Activated T-cell treated with anti-CD3 and anti-CD28 coated beads, Interleukin-2, amount 50 U/mL, for 24 hours (primary cell): ENCODE results near the gene SYNJ1.
"Not testable (repeated sequence)": the region's sequence is repeated elsewhere in the genome, so short reads cannot be mapped to it uniquely, and the experiment has no call there.

Experiments
- DNase-seq: peaks from one replicate; pipeline ENCODE4 v3.0.0-alpha.2; 2020
- H3K27ac Mint-ChIP-seq: 2 replicates; pipeline ENCODE4 v1.8.0; 2020; ENCODE audit warnings: mild to moderate bottlenecking, mixed read lengths
- H3K27me3 Mint-ChIP-seq: 2 replicates; pipeline ENCODE4 v1.8.0; 2020; ENCODE audit warnings: mixed read lengths
- H3K36me3 Mint-ChIP-seq: 2 replicates; pipeline ENCODE4 v1.8.0; 2020; ENCODE audit warnings: low read depth, mixed read lengths
- H3K4me1 Mint-ChIP-seq: 2 replicates; pipeline ENCODE4 v1.8.0; 2020; ENCODE audit warnings: low read depth, mixed read lengths
- H3K4me3 Mint-ChIP-seq: 2 replicates; pipeline ENCODE4 v1.8.0; 2020; ENCODE audit warnings: mild to moderate bottlenecking, moderate library complexity, mixed read lengths
- H3K9me3 Mint-ChIP-seq: 2 replicates; pipeline ENCODE4 v1.8.0; 2020; ENCODE audit warnings: mixed read lengths

The SYNJ1 gene, protein sequence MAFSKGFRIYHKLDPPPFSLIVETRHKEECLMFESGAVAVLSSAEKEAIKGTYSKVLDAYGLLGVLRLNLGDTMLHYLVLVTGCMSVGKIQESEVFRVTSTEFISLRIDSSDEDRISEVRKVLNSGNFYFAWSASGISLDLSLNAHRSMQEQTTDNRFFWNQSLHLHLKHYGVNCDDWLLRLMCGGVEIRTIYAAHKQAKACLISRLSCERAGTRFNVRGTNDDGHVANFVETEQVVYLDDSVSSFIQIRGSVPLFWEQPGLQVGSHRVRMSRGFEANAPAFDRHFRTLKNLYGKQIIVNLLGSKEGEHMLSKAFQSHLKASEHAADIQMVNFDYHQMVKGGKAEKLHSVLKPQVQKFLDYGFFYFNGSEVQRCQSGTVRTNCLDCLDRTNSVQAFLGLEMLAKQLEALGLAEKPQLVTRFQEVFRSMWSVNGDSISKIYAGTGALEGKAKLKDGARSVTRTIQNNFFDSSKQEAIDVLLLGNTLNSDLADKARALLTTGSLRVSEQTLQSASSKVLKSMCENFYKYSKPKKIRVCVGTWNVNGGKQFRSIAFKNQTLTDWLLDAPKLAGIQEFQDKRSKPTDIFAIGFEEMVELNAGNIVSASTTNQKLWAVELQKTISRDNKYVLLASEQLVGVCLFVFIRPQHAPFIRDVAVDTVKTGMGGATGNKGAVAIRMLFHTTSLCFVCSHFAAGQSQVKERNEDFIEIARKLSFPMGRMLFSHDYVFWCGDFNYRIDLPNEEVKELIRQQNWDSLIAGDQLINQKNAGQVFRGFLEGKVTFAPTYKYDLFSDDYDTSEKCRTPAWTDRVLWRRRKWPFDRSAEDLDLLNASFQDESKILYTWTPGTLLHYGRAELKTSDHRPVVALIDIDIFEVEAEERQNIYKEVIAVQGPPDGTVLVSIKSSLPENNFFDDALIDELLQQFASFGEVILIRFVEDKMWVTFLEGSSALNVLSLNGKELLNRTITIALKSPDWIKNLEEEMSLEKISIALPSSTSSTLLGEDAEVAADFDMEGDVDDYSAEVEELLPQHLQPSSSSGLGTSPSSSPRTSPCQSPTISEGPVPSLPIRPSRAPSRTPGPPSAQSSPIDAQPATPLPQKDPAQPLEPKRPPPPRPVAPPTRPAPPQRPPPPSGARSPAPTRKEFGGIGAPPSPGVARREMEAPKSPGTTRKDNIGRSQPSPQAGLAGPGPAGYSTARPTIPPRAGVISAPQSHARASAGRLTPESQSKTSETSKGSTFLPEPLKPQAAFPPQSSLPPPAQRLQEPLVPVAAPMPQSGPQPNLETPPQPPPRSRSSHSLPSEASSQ (N-terminal part only)

DNA sequence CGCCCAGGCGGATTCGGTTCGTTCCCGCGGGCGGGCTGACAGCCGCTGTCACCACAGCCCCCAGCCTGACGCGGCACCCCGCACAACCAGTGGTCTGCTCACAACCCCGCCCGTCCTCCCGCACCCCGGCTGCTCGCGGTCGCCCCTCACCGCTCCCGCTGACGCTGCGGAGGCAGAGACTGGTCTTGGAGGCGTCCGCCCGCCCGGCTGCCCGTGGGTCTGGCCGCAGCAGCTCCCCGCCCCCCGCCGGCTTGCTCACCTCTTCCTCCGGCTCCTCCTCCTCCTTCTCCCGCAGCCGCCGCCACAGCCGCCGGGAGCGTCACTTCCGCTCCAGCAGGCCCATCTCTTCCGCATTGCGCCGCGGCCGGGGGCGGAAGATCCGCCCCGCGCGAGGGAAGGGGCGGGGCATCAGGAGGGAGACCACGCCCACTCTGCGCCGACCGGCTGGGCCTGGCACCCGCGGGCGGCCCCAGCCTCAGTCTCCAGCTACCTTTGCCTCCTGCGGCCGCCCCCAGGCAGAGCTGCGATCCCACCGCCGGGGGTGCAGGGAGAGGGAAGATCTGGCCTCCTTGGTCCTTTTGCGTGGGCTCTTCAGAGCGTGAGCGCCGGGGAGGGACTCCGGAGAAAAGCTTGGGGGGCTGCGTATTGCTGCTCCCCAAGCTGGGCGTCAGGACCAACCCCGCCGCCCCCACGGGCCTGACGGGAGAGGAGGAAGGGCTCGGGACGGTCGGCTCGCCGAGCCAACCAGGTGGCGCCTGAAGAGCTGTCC, at the start of gene SYNJ1:
Gene SYNJ1 (minus strand): TSS at position 327 of the 769 bp plus-strand sequence. CDS start 1,118 bp downstream, outside the sequence.
- DNase-seq, result peak; percentile 96
- H3K27ac Mint-ChIP-seq, result peak within 1 kb of the TSS; percentile 95
- H3K36me3 Mint-ChIP-seq, result peaks cover 47% of the 10 kb centered on the region
- peaks cover 67% of the 10 kb centered on the region for H3K4me1 Mint-ChIP-seq
- H3K4me3 Mint-ChIP-seq, result peak within 1 kb of the TSS; percentile 90
- no peaks in the 10 kb centered on the region for H3K27me3 Mint-ChIP-seq
- H3K9me3 Mint-ChIP-seq, result no peaks in the 10 kb centered on the region

DNA sequence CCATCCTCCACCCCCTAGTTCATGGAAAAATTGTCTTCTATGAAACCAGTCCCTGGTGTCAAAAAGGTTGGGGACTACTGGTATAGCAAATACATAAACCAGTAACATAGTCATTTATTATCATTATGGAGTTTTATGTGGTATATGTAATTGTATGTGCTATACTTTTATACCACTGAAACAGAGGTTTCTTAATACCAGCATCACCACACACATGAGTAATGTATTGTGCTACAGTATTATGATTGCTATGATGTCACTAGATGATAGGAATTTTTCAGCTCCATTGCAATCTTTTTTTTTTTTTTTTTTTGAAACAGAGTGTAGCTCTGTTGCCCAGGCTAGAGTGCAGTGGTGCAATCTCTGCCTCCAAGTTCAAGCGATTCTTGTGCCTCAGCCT, 49.5 kb upstream of the SYNJ1 start:
- Mint-ChIP-seq H3K4me1 (peaks cover 44% of the 10 kb centered on the region), H3K4me3 (no peak overlapping the region), H3K9me3 (no peaks in the 10 kb centered on the region), H3K36me3 (peaks cover 5% of the 10 kb centered on the region), H3K27ac (peak overlapping the region; percentile 37), H3K27me3 (no peaks in the 10 kb centered on the region)
- DNase-seq, result no peak

DNA sequence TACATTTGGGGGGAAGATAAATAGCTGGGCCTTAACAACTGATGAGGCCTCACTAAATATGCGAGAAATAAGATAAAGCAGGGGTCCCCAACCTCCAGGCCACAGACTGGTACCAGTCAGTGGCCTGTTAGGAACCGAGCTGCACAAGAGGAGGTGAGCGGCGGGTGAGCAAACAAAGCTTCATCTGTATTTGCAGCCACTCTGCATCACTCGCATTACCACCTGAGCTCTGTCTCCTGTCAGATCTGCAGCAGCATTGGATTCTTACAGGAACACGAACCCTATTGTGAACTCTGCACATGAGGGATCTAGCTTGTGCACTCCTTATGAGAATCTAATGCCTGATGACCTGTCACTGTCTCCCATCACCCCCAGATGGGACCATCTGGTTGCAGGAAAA, 48.9 kb upstream of the SYNJ1 start:
- peaks cover 7% of the 10 kb centered on the region for H3K36me3 Mint-ChIP-seq
- H3K27me3 Mint-ChIP-seq, result no peaks in the 10 kb centered on the region
- H3K27ac Mint-ChIP-seq, result no peak overlapping the region
- no peaks in the 10 kb centered on the region for H3K9me3 Mint-ChIP-seq
- peaks cover 43% of the 10 kb centered on the region for H3K4me1 Mint-ChIP-seq
- no peak overlapping the region for H3K4me3 Mint-ChIP-seq
- DNase-seq, result no peak

DNA sequence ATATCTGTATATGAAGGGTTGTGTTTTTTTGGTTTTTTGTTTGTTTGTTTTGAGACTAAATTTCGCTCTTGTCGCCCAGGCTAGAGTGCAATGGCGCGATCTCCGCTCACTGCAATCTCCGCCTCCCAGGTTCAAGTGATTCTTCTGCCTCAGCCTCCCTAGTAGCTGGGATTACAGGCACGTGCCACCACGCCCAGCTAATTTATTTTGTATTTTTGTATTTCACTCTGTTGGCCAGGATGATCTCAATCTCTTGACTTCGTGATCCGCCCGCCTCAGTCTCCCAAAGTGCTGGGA, 45.2 kb upstream of the SYNJ1 start:
- H3K9me3 Mint-ChIP-seq, DNase-seq, H3K27me3 Mint-ChIP-seq: not testable (repeated sequence)
- H3K36me3 Mint-ChIP-seq, result peaks cover 40% of the 10 kb centered on the region
- H3K4me3 Mint-ChIP-seq, result peak overlapping the region; percentile 87
- H3K27ac Mint-ChIP-seq, result peak overlapping the region; percentile 99
- H3K4me1 Mint-ChIP-seq, result peaks cover 55% of the 10 kb centered on the region

DNA sequence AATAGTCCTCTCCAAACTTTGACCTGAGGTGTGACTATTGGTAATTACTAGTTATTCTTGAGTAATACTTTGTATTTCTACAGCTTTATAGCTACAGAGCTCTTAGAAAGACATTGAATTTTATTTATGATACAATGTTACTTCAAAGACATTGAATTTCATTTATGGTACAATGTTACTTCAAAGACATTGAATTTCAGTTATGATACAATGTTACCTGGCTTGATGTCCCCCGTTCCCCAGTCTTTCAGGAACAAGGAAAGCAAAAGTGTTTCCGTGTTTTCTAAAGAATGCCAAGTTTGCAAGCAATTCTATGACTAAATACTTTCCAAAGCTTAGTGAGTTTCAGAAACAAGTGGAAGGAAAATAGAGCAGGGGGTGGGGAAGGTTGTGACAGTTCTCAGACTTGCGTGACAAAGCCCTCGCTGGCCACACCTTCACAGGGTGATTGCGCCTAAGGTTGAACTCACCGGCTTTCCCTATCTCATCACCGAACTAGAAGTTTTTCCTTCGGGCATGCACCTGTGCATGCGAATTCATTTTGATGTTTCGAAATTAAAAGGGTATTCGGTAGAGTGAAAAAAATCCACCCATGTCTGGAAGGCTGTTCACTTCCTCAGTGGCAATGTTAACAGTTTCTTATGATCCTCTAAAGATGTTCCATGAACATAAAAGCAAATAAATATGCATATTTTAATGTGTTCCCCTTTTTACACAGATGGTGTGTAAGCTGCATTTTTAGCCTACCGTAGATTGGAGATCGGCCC, 44.7 kb upstream of the SYNJ1 start:
- Mint-ChIP-seq H3K4me1 (peaks cover 55% of the 10 kb centered on the region), H3K27ac (peak overlapping the region; percentile 99), H3K36me3 (peaks cover 45% of the 10 kb centered on the region), H3K9me3 (peaks cover 3% of the 10 kb centered on the region), H3K27me3 (no peaks in the 10 kb centered on the region), H3K4me3 (peak overlapping the region; percentile 87)
- peak; percentile 73 for DNase-seq

DNA sequence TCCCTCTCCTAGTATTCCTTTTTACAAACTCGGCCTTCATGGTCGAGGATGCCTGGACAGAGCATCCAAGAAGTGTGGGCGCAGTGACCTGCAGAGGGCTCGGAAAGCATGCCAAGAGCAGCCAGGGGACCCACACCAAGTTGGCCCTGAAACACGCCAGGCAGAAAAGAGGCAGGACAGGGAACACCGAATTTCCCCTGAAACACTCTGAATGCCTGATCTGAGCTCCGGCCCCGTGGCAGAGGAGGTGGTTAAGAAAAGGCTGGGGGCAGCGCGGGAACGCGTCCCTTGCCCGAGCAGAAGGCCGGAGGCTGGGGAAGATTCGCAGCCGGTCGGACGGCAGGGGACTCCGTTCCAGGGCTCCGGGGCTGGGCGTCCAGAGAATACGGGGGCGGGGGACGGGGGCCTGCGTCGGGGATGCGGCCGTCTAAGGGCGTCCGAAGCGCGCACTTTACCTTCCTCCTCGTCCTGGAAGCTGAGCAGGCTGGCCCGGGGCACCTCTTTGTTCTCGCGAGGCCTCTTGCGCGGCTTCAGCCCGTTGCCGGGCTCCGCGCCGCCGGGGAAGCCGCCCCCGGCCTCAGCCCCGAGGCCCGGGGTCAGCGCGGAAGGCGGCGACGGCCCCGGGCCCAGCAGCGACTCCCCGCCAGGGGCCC, 43.2 kb upstream of the SYNJ1 start:
- DNase-seq, result no peak
- Mint-ChIP-seq H3K36me3 (peaks cover 60% of the 10 kb centered on the region), H3K27ac (peak overlapping the region; percentile 96), H3K9me3 (peaks cover 3% of the 10 kb centered on the region), H3K27me3 (no peaks in the 10 kb centered on the region), H3K4me1 (peaks cover 60% of the 10 kb centered on the region), H3K4me3 (peak overlapping the region; percentile 99)

DNA sequence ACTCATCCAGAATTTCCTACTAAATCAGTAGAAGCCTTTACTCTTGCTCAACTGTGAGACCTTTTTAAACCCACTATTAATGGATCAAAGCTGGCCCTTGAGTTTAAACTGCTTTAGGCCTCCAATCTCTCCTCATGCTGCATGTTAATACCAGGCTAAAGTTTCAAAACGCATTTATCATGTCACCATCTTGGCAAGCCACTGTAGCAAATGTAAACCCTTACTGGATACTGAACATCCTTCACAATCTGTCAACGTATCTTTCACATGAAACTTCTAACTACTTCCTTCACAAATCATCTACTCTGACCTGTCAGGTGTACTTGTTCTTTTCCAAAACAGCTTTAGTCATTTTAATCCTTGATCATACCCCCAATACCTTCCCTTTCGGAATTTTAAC, 40.7 kb upstream of the SYNJ1 start:
- no peak for DNase-seq
- H3K36me3 Mint-ChIP-seq, result peaks cover 77% of the 10 kb centered on the region
- peak overlapping the region; percentile 99 for H3K4me3 Mint-ChIP-seq
- peaks cover 3% of the 10 kb centered on the region for H3K9me3 Mint-ChIP-seq
- no peaks in the 10 kb centered on the region for H3K27me3 Mint-ChIP-seq
- H3K4me1 Mint-ChIP-seq, result peaks cover 71% of the 10 kb centered on the region
- peak overlapping the region; percentile 3 for H3K27ac Mint-ChIP-seq

DNA sequence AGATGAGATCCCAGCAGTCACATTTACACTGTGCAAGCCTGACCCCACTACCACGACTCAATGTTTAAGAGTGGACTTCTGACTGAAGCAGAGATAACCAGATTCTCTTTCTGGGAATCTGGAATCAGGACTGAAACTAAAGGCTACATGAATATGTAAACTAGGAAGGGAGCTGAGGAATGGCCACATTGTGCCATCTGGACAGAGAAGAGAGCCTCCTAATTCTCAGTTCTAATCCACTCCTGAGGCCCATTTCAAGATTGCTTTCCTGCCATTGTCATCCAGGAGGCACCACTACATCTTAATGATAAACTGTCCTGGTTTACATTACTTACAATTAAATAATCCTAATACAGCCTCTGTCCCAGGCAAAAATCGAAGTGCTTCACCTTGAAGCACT, 37.2 kb upstream of the SYNJ1 start:
- Mint-ChIP-seq H3K27me3 (no peaks in the 10 kb centered on the region), H3K36me3 (peaks cover 96% of the 10 kb centered on the region), H3K27ac (peak overlapping the region; percentile 86), H3K4me1 (peaks cover 61% of the 10 kb centered on the region), H3K9me3 (peaks cover 3% of the 10 kb centered on the region), H3K4me3 (no peak overlapping the region)
- no peak for DNase-seq

DNA sequence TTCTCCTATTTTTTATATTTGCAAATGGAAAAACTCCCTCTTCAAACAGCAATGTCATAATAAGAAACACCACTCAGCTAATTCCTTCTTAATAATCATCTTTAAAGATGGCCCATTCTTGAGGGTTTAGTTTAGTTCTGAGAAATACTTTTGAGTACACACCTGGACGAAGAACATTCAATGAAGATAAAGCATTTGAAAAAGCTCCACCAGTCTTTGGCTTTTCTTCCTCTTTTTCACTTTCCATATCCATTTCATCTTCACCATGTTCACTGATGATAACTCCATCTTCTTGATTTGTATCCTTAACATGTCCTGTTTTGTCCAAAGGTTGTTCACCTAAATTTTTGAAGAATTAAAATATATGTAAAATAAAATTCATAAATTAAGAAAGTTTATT, 36.4 kb upstream of the SYNJ1 start:
- Mint-ChIP-seq H3K27me3 (no peaks in the 10 kb centered on the region), H3K27ac (no peak overlapping the region), H3K4me1 (peaks cover 54% of the 10 kb centered on the region), H3K36me3 (peaks cover 96% of the 10 kb centered on the region), H3K4me3 (no peak overlapping the region), H3K9me3 (peaks cover 3% of the 10 kb centered on the region)
- DNase-seq, result no peak

DNA sequence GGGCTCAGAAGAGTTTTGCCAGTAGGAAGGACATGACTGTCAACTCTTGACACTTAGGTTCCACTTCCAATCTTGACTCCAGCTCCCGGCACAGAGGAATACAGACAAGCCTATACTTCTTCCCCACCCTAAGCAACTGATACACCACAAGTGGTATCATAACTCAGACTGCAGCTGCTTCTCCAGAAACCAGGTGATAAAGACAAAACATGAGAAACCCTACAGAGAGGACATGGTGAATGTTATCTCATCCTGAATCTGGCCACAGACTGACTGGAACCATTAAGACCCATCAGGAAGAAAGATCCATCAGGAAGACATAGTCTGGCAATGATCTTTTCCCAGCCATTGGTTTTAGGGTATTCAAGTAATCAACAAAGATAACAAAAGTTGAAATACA, 30.0 kb upstream of the SYNJ1 start:
- Mint-ChIP-seq H3K9me3 (no peaks in the 10 kb centered on the region), H3K27me3 (no peaks in the 10 kb centered on the region), H3K27ac (peak overlapping the region; percentile 3), H3K4me1 (peaks cover 26% of the 10 kb centered on the region), H3K4me3 (no peak overlapping the region), H3K36me3 (peaks cover 97% of the 10 kb centered on the region)
- no peak for DNase-seq

DNA sequence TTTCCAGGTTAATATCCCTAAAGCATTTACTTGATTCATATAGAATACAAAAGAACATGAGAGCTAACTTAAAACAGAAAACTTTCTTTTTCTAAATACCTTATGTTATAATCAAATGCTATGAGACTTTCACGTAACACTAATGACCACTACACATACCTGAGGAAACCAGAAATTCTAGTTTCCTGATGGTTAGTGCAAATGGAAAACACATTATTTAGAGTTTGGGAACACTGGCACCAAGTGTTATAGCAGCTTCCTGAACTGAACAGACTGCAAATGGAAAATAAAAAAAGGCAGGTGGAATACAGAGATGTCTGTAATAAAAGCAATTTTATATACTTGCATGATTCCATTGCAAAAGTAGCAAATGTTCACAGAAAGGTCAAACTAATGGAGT, 28.3 kb upstream of the SYNJ1 start:
- Mint-ChIP-seq H3K4me3 (no peak overlapping the region), H3K27ac (peak overlapping the region; percentile 44), H3K4me1 (peaks cover 34% of the 10 kb centered on the region), H3K36me3 (peaks cover 99% of the 10 kb centered on the region), H3K27me3 (no peaks in the 10 kb centered on the region), H3K9me3 (no peaks in the 10 kb centered on the region)
- no peak for DNase-seq

DNA sequence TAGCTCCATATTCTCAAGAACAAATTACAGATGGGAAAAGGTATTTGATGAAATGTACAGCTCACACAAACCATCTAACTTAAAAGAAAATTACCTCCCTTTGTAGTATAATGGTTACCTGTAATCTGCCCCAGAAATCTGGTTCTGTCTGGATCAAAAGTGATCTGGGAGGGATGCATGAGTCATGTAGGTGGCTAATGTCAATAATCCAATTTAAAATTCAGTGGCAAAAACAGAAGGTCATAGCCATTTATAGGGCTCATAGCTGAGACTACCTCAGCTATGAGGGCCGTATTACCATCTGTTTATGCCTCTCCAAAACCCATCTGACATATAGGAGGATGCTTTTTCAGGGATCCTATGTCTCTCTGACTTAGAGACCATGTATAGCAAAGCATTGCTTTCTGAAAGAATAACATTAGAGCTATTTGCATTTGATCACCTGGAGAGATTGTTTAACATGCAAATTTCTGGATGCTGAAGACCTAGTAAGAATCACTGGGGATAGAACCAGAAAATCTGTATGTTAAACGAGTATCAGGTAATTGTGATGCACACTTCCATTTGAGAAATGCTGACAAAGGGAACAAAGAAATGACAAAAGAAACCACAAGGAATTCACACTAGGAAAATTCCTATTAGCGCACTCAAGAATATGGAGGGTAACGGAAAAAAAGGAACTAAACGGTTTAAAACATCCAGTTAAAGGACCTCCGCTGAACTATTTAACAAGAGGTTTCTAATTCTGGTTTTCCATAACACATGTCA, 26.2 kb upstream of the SYNJ1 start:
- DNase-seq, result no peak

More for the DNA sequence above, 26.2 kb upstream of the SYNJ1 start:
- Mint-ChIP-seq H3K36me3 (peaks cover 99% of the 10 kb centered on the region), H3K4me1 (peaks cover 51% of the 10 kb centered on the region), H3K9me3 (no peaks in the 10 kb centered on the region), H3K27me3 (no peaks in the 10 kb centered on the region), H3K4me3 (no peak overlapping the region), H3K27ac (no peak overlapping the region)
